Stimulated activated naive CD8-positive, alpha-beta T cell treated with anti-CD3 and anti-CD28 coated beads, Interleukin-15, Interleukin-2, amounts not matched to agents 100 ng/mL and 50 ng/mL, for 24 hours (primary cell): ENCODE results near the gene PFKP.
A peak's percentile ranks its signal among the peaks of the same experiment; 100 is the strongest.

Experiments
- H3K27ac Mint-ChIP-seq: one replicate; pipeline ENCODE4 v1.8.0; 2021; ENCODE audit warnings: mild to moderate bottlenecking, mixed read lengths
- H3K27me3 Mint-ChIP-seq: one replicate; pipeline ENCODE4 v1.8.0; 2021; ENCODE audit warnings: mixed read lengths
- H3K36me3 Mint-ChIP-seq: one replicate; pipeline ENCODE4 v1.8.0; 2021; ENCODE audit warnings: low read depth, mixed read lengths
- H3K4me1 Mint-ChIP-seq: one replicate; pipeline ENCODE4 v1.8.0; 2021; ENCODE audit warnings: low read depth, mixed read lengths
- H3K4me3 Mint-ChIP-seq: one replicate; pipeline ENCODE4 v1.8.0; 2021; ENCODE audit warnings: mild to moderate bottlenecking, mixed read lengths
- H3K9me3 Mint-ChIP-seq: one replicate; pipeline ENCODE4 v1.8.0; 2021; ENCODE audit warnings: mixed read lengths

PFKP gene

DNA sequence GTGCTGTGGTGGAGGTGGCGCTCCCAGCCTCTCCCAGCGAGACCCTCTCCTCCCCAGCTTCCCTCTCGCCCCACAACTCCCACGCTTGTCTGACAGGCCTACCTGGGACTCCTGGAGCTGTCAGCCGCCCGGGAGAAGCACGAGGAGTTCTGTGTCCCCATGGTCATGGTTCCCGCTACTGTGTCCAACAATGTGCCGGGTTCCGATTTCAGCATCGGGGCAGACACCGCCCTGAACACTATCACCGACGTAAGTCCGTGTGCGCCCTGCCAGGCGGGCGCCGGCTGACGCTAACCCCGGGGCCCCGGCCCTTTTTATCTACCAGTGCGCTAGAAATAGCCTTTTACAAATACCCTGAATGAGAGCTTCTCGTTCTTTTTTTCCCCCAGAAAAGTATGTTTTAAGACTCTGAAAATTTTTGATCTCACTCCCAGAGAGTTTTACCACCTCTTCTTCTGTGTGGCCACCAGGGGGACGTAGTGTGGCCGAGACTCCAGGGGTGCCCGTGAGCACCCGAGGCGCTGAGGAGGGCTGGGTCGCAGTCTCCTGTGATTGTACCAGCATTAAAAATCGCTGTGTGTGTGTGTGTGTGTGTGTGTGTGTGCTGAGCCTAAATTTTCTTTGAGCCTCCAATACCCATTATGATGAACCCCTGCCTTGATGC, 52.6 kb downstream of the PFKP start:
- Mint-ChIP-seq H3K4me1 (no peaks in the 10 kb centered on the region), H3K9me3 (no peaks in the 10 kb centered on the region)

DNA sequence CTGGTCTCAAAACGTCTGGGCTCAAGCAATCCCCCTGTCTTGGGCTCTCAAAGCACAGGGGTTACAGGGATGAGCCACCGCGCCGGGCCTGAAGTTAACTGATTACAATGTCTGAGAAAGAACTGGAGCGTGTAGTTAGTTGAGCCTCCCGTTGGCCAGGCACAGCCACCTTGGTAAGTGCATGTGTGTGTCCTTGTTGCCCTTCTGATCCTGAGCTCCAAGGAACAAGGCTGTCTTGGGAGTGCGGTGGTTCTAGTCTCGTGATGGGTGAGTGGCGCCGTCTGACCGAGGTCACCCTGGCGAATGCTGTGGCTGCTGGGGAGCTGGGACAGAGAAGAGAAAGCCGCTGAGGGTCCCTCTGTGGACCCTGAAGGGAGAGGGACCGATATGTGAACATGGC, 54.7 kb downstream of the PFKP start:
- Mint-ChIP-seq H3K9me3 (no peaks in the 10 kb centered on the region), H3K27ac (no peak overlapping the region), H3K36me3 (peaks cover 84% of the 10 kb centered on the region), H3K4me3 (no peak overlapping the region), H3K4me1 (no peaks in the 10 kb centered on the region), H3K27me3 (no peaks in the 10 kb centered on the region)

More for the DNA sequence above, 52.6 kb downstream of the PFKP start:
- H3K27me3 Mint-ChIP-seq: no peaks in the 10 kb centered on the region
- H3K4me3 Mint-ChIP-seq: no peak overlapping the region
- H3K27ac Mint-ChIP-seq: peak overlapping the region; percentile 52
- H3K36me3 Mint-ChIP-seq: peaks cover 85% of the 10 kb centered on the region

DNA sequence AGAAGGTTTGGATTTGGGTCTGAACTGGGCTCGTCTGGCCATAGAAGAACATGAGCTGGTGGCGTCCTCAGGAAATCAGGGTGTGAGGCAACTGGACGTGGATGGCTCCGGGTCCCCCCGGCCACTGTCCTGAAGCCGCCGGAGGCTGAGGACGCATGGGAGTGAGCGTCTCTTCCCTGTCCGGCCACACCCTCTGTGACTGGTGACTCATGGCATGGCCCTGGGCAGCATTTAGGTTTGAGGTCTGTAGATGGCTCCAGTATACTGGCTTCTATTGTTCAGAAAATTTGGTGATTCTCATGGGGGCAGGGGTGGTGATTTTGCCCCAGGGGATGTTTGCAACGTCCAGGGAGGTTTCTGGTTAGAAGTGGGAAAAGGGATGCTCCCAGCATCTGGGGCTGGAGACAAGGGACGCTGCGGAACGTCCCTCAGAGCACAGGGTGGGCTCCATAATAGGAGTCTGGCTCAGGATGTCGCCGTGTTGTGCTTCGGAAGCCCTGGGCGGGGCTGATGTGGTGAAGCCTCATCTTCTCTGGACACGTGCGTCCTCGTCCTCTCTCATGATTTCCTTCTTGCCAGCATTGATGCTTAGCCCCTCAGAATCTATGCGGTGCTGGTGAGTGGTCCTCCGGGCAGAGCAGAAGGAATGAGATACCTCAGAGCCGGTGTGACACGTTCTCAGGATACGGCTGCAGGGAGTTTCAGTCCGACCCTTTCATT, 55.3 kb downstream of the PFKP start:
- H3K27me3 Mint-ChIP-seq: no peaks in the 10 kb centered on the region
- no peak overlapping the region for H3K4me3 Mint-ChIP-seq
- H3K27ac Mint-ChIP-seq: no peak overlapping the region
- H3K36me3 Mint-ChIP-seq: peaks cover 84% of the 10 kb centered on the region
- no peaks in the 10 kb centered on the region for H3K9me3 Mint-ChIP-seq
- H3K4me1 Mint-ChIP-seq: no peaks in the 10 kb centered on the region

DNA sequence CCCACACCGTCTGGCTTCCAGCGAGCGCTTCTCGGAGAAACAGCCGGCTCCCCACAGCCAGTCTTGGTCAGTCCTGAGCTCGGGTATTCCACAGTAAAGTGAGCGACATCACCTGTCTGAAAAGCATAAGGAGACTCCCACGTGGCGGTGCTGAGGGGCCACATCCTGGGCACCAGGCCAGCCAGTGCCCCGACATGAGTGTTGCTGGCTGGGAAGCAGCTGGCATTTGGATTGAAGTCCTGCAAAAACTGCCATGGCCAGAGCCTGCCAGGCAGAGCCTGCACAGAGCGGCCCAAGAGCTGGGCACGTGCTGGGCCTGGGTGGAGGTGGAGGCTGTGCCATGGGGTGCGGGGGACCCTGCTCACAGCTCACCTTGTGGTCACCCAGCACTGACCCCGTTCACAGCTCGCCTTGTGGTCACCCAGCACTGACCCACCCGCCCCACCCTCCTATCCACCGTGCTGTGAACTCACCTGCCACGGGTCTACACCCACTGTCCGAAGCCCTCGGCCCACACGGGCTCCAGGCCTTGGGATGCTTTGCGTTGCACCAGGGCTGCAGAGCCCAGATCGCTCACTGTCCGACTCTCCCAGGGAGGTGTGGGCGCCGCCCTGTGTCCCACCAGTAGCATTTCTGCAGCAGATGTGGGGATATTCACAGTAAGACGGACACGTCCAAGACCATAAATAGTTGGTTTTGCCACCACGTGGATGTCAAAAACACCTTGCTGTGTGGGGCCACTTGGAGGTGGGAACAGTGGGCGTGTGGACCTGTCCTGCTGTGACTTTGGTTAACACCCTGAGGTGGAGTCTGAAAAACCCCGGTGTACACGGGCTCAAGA, 56.4 kb downstream of the PFKP start:
- H3K36me3 Mint-ChIP-seq: peaks cover 82% of the 10 kb centered on the region
- no peak overlapping the region for H3K27ac Mint-ChIP-seq
- H3K4me1 Mint-ChIP-seq: no peaks in the 10 kb centered on the region
- H3K4me3 Mint-ChIP-seq: no peak overlapping the region
- H3K27me3 Mint-ChIP-seq: no peaks in the 10 kb centered on the region
- H3K9me3 Mint-ChIP-seq: no peaks in the 10 kb centered on the region

DNA sequence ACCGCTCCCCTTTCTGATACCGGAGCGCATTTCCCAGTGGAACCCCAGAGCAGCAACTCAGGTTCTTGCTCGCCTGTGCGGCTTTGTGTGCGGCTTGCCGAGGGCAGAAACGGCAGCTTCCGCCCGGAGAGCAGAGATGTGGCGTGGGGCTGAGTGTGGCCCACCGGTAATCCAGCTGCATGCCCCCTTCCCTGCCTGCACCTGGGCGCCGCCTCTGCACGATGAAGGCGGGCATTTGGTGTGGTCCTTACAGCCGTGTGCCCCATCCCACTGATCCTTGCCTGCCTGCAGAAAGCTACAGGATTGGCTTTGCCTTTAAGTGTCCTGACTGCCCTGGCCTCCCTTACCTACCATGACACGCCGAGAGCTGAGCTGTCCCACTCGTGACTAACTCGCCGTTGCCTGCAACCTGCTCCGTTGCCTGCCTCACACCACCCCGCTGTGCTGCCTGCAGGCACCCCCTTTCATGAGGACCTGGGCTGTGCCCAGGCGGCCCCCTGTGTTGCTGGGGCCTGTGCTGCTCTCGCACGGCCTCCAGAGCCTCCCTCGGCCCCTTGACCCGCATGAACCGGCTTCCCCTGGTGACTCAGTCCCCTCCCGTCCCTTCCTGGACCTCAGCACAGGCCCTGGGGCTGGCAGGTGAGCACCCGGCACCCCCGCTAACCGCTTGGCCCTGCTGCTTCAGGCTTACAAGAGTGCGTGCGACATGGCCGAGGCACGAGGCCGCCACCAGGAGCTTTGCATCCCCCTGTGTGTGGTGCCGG, 57.2 kb downstream of the PFKP start:
- H3K27ac Mint-ChIP-seq: no peak overlapping the region
- peaks cover 81% of the 10 kb centered on the region for H3K36me3 Mint-ChIP-seq
- H3K27me3 Mint-ChIP-seq: no peaks in the 10 kb centered on the region
- no peak overlapping the region for H3K4me3 Mint-ChIP-seq
- no peaks in the 10 kb centered on the region for H3K4me1 Mint-ChIP-seq
- H3K9me3 Mint-ChIP-seq: no peaks in the 10 kb centered on the region

DNA sequence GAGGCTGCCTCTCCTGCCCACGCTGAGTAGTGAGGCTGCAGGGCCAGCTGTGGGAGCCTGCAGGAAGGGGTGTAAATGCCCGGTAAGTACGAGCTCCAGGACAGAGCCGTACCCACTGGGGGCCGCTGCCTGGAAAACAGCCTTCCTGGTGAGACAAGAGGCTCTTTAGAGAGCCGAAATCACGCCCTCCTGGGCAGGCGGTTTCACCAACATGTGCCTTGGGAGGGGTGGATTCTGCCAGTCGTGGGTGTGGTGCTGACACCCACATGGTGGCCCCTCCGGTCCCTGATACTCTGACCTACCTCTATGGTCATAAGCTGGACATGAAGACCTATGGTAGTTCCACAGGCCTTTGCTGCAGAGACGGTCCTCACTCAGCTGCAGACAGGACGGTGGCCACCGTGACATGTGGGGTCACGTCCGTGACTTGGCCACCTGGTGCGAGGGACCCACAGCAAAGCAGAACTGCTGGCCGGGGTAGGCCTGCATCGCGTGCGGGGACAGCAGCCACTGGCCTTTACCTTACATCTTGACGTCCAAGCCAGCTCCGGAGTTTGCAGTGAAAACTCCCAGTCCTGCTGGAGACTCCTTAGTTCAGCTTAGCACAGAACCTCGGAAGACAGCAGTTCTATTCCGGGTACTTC, 58.3 kb downstream of the PFKP start:
- no peaks in the 10 kb centered on the region for H3K4me1 Mint-ChIP-seq
- no peaks in the 10 kb centered on the region for H3K27me3 Mint-ChIP-seq
- no peak overlapping the region for H3K4me3 Mint-ChIP-seq
- peaks cover 71% of the 10 kb centered on the region for H3K36me3 Mint-ChIP-seq
- no peaks in the 10 kb centered on the region for H3K9me3 Mint-ChIP-seq
- no peak overlapping the region for H3K27ac Mint-ChIP-seq

DNA sequence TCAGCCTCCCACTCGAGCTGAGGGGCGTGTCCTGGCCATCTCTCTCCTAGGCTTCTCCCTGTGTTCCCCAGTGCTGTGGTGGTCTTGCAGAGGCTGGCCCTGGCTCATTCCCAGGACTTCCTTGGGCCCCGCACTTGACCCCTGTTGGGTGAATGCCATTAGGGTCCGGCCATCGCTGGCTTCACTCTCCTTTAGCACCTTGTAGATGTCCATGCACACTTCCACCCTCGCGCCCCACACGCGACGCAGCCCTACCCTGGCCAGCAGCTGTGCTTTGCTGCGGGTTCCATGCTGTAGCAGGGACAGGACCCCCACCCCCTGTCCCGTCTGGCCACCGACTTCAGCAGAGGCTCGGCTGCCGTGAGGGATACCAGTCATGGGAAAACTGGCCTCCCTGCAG, 58.9 kb downstream of the PFKP start:
- Mint-ChIP-seq H3K4me3 (no peak overlapping the region), H3K4me1 (no peaks in the 10 kb centered on the region), H3K36me3 (peaks cover 73% of the 10 kb centered on the region), H3K9me3 (no peaks in the 10 kb centered on the region), H3K27ac (no peak overlapping the region), H3K27me3 (no peaks in the 10 kb centered on the region)

DNA sequence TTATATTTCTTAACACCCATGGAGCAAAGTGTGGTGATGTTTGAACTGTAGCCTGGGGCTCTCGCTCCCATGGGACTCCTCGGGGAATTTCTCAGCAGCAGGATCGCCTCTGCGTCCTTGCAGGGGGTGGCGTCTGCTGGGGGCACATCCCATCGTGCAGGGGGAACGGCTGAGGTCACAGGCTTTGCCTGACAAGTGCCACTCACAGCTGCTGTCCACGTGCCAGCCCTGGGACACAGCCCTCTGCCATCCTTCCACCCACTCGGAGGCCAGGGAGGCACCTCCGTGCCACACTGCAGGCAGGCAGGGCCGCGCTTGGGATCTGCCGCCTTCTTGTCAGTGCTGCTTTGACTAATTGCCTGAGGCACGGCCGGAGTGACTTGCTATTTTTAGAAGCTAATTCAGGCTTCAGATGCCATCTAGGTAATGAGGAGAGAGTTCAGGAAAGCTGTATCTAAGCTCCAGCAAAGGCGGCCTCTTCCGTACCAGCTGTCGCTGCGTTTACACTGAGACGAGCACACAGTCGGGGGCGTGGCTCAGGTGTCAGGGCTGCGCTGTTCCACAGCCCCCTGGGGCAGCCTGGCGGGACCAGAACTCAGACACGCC, 59.5 kb downstream of the PFKP start:
- H3K4me3 Mint-ChIP-seq: no peak overlapping the region
- no peaks in the 10 kb centered on the region for H3K9me3 Mint-ChIP-seq
- H3K27ac Mint-ChIP-seq: no peak overlapping the region
- H3K4me1 Mint-ChIP-seq: no peaks in the 10 kb centered on the region
- peaks cover 74% of the 10 kb centered on the region for H3K36me3 Mint-ChIP-seq
- no peaks in the 10 kb centered on the region for H3K27me3 Mint-ChIP-seq

DNA sequence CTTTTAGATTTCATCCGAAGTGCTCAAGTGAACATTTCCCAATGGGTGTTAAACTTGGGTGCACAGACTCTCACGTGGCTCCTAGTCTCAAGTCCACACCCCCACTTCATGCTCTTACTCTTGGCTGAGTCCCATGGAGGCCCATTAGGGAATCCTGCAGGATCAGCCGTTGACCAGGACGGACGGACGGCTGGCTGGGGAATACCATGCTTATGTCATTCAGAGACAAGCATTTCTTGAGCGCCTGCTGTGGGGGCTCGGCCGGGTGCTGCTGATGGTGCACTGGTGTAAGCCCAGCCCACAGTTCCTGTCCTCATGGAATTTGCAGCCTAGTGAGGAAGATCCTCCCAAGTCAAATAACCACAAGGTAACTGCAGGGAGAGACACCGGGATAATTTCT, 60.6 kb downstream of the PFKP start:
- Mint-ChIP-seq H3K27me3 (no peaks in the 10 kb centered on the region), H3K4me1 (no peaks in the 10 kb centered on the region), H3K36me3 (peaks cover 75% of the 10 kb centered on the region), H3K27ac (no peak overlapping the region), H3K4me3 (no peak overlapping the region), H3K9me3 (no peaks in the 10 kb centered on the region)

DNA sequence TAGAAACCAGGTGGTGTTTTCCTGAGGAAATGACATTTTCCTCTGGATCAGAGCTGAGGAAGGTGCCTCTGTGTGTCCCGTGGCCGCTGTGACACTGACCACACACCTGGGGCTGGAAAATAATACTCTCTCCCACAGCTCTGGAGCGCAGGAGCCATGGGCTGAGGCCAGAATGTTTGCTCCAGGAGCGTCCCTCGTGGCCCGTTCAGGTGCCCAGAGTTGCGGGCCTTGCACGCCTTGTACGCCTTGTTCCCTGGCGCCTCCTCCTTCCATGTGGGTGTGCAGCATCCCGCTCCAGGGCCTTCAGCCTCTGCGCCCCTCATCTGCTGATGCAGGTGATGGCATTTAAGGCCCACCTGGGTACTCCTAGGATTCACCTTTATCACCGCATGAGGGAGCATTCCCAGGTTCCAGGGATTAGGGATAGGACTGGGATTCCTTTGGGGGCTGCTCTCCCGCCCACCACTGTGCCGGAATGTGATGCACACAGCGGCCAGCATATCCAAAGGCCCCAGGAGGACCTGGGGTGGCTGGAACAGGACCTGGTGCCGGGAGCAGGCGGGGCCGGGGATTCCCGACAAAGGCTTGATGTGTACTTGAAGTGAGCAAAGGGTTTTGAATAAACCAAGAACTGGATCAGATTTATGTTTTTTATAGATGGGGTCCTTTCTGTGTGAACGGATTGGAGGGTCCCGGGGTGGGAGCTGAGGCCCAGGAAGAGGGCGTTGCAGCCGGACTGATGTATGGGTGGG, 61.2 kb downstream of the PFKP start:
- H3K36me3 Mint-ChIP-seq: peaks cover 75% of the 10 kb centered on the region
- no peak overlapping the region for H3K27ac Mint-ChIP-seq

DNA sequence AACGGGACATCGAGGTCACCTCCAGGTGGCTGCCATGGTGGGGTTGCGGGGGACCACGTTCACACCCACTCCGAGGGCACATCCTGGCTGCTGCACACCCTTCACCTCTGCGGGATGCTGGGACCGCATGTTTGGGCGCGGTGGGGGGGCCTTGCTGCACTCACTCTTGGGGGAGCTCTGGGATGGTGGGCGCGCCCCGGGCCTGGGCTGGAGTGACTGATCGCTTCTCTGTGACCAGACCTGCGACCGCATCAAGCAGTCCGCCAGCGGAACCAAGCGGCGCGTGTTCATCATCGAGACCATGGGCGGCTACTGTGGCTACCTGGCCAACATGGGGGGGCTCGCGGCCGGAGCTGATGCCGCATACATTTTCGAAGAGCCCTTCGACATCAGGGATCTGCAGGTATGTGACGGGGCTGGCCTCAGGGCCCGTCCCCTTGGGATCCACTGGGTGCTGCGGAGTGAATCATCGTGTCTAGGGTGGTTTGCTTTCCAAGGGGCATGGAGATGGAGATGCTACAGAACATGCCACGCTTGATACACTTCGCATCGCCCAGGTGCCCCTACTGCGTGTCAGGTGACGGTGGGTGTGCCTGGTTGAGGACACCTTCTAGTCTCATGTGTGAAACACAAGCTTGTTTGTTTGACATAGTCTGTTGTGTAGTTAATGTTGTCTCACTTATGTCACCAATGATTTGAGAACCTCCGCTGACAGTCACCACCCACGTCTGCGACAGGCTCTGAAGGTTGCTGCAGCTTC, 62.4 kb downstream of the PFKP start:
- Mint-ChIP-seq H3K9me3 (no peaks in the 10 kb centered on the region), H3K27ac (no peak overlapping the region), H3K27me3 (no peaks in the 10 kb centered on the region), H3K4me3 (no peak overlapping the region), H3K36me3 (peaks cover 78% of the 10 kb centered on the region), H3K4me1 (no peaks in the 10 kb centered on the region)

More for the DNA sequence above, 61.2 kb downstream of the PFKP start:
- no peak overlapping the region for H3K4me3 Mint-ChIP-seq
- H3K9me3 Mint-ChIP-seq: no peaks in the 10 kb centered on the region
- no peaks in the 10 kb centered on the region for H3K27me3 Mint-ChIP-seq
- H3K4me1 Mint-ChIP-seq: no peaks in the 10 kb centered on the region

DNA sequence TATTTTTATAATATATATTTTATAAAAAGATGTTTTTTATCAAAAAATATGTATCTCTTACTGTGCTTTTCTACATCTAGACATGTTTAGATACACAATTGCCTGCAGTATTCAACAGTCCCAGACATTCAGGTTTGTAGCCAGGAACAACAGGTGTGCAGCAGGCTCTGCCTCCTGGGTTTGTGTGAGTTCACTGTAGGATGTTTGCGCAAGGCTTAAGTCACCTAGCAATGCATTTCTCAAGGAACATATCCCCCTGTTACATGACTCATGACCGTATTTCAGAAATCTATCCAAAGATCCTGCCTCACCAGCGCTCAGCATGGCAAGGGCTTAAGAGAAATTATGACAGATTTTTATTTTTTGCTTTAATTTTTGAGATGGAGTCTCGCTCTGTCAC, 63.8 kb downstream of the PFKP start:
- Mint-ChIP-seq H3K36me3 (peaks cover 72% of the 10 kb centered on the region), H3K27ac (no peak overlapping the region), H3K9me3 (no peaks in the 10 kb centered on the region), H3K4me3 (no peak overlapping the region), H3K4me1 (no peaks in the 10 kb centered on the region), H3K27me3 (no peaks in the 10 kb centered on the region)
